ENCODE data around the gene PRF1.

PRF1 gene

DNA sequence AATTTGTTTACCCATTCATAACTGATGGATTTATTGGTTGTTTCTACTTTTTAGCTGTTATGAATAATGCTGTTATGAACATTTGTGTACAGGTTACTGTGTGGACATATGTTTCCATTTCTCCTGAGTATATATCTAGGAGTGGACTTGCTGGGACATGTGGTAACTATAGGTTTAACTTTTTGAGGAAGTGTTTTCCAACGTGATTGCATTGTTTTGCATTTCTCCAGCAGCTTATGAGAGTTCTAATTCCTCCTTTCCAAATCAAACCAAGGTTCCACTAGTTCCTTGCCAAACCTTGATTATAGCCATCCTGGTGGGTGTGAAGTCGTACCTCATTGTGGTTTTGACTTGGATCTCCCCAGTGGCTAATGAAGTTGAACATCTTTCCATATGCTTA is 2.6 kb upstream of the PRF1 start:
- no peak for FAIRE-seq
- no peak for DNase-seq (ENCODE audit: insufficient read length, low spot score)
- no peak for TF ChIP-seq POLR2A (IDR thresholded peaks at IDR 0.05; ENCODE audit: low read depth, low read length)

DNA sequence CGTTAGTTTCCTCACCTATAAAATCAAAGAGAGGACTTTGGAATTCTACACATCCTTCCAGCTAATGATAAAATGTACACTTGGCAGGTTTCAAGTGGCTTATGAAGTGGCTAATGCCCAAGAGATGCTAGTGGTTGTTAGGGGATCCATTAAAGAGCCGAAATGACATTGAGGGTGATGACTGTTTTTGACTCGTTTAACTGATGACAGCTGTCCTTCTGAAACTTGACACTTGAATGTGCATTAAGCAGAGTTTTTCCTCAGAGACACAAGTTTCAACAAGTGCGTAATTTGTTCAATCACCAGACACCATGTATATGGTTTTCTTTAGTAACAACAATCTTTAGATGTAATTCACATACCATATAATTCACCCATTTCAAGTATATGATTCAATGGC is 1.6 kb upstream of the PRF1 start:
- no peak for FAIRE-seq
- no peak for TF ChIP-seq POLR2A (IDR thresholded peaks at IDR 0.05; ENCODE audit: low read depth, low read length)

DNA sequence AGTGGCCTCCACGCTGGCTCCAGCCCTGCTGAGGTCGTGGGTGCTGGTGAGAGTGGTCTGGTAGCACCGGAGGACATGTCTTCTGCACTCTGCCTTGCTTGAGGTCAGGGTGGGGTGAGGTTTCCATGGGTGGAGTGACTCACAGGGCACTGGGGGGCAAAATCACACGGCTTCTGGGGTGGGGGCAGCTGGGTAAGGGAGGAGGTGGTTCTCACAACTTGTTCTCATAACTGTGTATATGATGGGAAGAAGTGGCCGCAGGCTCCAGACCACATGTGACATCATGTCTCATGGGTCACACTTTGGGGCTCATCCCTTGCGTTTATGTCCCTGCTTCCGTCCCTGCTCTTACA is 884 bp upstream of the PRF1 start:
- FAIRE-seq, result no peak
- no peak for TF ChIP-seq POLR2A (IDR thresholded peaks at IDR 0.05; ENCODE audit: low read depth, low read length)
- DNase-seq (ENCODE audit: insufficient read length, low spot score), result no peak

More for the DNA sequence above, 1.6 kb upstream of the PRF1 start:
- no peak for DNase-seq (ENCODE audit: insufficient read length, low spot score)

DNA sequence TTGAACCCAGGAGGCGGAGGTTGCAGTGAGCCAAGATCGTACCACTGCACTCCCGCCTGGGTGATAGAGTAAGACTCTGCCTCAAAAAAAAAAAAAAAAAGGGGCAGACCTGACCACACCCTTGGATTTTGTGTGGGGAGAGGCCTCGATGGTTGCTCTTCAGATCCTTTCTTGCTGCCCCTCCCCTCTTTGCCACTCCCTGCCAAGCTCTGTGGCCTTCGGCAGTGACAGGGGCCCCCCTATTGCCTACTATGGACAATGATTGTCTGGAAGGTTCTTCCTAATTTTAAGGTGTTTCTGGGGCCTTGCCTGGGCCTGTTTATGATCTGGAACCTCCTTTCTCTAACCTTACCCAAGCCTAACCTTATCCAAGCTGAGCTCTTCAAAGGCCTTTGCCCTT is 795 bp downstream of the PRF1 start:
- TF ChIP-seq POLR2A (IDR thresholded peaks at IDR 0.05; ENCODE audit: low read depth, low read length), result no peak
- FAIRE-seq, result no peak
- DNase-seq (ENCODE audit: insufficient read length, low spot score), result no peak

DNA sequence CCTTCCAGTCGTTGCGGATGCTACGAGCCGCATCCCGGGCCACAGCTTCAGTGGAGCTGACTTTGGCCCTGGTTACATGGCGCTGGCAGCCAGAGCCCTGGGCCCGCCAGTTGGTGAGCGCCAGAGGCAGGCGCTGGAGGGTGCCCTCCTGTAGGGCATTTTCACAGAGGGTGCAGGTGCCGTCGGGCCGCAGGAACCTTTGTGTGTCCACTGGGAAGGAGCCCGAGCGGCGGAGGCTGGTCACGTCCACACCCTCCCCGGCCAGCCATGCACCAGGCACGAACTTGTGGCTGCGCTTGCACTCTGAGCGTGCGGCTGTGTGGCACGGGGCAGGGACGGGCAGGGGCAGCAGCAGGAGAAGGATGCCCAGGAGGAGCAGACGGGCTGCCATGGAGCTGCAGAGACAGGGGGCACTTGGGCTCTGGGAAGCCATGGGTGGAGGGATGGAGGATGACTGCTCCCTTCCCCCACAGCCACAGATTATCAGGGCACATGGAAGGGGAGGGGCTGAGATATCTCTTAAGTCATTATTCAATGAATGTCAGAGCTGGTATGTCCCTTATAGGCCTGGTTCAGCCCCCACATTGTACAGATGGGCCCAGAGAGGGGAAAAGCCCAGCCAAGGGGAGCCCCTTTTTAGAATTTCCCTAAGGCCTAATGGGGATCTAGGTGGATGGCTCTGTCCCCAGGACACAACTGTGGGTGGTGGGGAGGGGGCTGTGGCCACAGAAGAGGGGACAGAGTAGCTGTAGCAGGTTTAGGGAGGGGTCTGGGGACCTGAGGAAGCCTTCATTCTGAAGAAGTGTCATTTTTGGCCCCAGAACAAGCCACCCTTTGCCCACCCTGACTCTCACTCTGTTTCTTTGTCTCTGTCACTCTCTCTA is 1.8 kb downstream of the PRF1 start:
- FAIRE-seq (no peak), DNase-seq (ENCODE audit: insufficient read length, low spot score) (no peak)
- TF ChIP-seq POLR2A (IDR thresholded peaks at IDR 0.05; ENCODE audit: low read depth, low read length), result no peak

DNA sequence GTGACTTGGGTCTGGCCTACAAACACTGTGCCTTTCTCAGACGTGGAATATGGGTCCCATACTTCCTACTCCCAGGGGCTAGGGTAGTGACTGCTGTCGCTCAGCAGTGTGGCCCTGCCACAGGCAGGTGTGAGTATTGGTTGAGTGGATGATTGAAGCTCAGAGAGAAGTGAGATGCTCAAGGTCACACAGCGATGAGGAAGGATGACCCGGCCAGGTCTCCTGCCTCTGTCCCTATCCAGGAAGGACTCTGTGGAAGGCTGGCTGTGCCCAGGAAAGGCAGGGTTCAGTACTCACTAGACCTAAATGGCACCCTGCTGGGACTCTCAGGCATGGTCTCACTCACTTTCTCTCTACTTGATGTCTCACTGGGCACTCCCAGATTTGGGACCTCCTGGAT is 2.8 kb downstream of the PRF1 start:
- no peak for FAIRE-seq
- TF ChIP-seq POLR2A (IDR thresholded peaks at IDR 0.05; ENCODE audit: low read depth, low read length), result no peak

DNA sequence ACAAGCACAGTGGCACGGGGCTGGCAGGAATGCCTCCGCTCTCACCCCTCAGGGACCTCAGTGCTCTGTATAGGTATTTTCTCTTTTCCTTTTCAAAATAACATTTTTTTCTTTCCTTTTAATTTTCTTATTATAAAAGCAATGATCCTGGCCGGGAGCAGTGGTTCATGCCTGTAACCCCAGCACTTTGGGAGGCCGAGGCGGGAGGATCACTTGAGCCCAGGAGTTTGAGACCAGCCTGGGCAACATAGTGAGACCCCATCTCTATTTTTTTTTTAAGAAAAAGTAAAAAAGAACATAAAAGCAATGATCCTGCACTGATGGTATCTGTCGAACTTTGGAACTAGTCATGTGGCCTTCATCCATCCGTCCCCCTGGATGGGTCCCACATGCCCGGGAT is 3.2 kb downstream of the PRF1 start:
- TF ChIP-seq POLR2A (IDR thresholded peaks at IDR 0.05; ENCODE audit: low read depth, low read length), result no peak
- DNase-seq (ENCODE audit: insufficient read length, low spot score) (no peak), FAIRE-seq (no peak)

More for the DNA sequence above, 2.8 kb downstream of the PRF1 start:
- no peak for DNase-seq (ENCODE audit: insufficient read length, low spot score)

DNA sequence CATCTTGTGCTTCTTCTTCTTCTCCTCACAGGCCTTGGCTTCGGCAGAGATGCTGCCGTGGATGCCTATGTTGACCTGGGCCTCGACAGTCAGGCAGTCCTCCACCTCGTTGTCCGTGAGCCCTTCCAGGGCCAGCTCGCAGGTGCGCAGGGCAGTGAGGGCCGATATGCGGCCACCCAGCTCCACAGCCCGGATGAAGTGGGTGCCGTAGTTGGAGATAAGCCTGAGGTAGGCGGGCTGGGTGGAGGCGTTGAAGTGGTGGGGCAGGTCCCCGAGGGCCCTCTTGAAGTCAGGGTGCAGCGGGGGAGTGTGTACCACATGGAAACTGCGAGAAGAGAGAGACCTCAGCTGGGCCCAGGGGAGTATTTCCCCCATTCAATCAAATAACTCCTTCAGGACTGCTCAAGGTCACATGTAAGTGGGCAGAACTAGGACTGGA is 3.7 kb downstream of the PRF1 start:
- TF ChIP-seq POLR2A (IDR thresholded peaks at IDR 0.05; ENCODE audit: low read depth, low read length), result no peak
- no peak for FAIRE-seq
- no peak for DNase-seq (ENCODE audit: insufficient read length, low spot score)

DNA sequence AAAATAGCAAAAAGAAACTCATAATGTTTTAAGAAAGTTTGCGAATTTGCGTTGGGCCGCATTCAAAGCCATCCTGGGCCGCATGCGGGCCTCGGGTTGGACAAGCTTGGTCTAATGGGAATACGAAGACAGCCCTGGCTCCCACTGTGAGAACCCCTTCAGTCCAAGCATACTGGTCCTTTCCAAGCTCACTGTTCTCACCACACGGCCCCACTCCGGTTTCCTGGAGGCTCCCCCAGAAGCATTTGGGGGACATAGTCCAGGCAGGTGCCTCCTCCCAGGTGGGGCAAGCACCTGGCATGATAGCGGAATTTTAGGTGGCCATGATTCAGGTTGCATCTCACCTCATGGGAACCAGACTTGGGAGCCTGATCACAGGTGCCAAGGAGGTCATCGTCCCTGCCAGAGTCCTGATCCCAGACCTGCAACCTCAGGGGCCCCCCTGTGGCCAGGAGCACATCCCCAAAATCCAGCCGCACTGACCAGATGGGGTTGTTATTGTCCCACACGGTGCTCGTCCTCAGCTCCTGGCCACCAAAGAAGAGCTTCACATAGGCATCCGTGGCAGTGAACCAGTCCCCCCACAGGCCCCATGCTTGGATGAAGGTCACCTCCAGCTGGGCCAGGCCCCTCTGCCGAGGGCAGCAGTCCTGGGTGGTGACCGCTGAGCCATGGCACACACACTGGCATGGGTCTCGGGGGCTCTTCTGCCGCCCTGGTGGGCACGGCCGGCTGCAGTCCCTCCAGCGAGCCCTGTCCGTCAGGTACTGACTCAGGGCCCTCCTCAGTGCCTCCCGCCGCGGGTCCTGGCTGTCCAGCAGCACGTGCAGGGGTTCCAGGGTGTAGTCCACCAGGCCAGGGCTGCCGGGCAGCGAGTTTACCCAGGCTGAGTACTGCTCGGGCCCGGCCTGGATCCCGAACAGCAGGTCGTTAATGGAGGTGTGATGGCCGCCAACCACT is 4.4 kb downstream of the PRF1 start:
- no peak for TF ChIP-seq POLR2A (IDR thresholded peaks at IDR 0.05; ENCODE audit: low read depth, low read length)
- no peak for FAIRE-seq
- DNase-seq (ENCODE audit: insufficient read length, low spot score), result no peak

DNA sequence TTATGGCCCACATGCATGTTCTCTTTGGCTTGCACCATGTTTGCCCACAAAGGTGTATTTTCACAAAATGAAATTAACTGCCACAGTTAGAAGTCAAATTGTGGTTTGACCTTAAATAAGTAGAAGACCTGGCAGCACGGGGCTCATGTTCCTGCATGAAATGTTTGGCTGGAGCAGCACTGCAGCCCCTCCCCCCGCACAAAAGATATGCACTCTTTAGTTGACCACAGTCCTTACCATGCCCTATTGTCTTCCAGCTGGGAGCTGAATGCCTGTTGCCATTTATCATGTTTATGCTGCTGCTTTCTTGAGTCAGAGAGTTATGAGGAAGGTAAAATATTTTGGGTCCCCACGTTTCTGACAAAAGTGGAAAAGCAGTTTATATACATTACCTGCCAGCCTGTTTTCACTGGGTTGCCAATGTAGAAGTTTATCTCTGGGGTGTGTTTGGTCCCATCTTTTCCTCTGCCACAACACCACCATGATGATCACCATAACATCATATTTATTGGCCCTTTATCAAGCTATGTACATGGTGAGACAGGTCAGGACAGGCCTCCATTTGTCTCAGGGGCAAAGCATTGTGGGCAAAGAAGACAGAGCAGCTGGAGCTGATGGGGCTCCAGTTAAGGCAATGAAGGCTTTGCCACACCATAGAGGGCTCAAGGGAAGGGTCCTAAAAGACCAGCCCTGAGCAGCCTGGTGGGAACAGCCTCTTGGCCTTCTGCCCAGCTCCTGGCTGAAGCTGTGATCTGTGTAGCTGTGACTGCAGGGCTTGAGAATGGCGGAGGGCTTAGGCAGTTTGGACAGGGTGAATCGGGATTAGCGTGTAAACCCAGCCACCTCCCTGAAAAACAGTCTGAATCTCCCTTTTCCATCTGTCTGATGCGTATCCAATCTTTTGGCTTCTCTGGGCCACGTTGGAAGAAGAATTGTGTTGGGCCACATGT is 5.4 kb downstream of the PRF1 start:
- TF ChIP-seq POLR2A (IDR thresholded peaks at IDR 0.05; ENCODE audit: low read depth, low read length), result no peak
- FAIRE-seq (no peak), DNase-seq (ENCODE audit: insufficient read length, low spot score) (no peak)

DNA sequence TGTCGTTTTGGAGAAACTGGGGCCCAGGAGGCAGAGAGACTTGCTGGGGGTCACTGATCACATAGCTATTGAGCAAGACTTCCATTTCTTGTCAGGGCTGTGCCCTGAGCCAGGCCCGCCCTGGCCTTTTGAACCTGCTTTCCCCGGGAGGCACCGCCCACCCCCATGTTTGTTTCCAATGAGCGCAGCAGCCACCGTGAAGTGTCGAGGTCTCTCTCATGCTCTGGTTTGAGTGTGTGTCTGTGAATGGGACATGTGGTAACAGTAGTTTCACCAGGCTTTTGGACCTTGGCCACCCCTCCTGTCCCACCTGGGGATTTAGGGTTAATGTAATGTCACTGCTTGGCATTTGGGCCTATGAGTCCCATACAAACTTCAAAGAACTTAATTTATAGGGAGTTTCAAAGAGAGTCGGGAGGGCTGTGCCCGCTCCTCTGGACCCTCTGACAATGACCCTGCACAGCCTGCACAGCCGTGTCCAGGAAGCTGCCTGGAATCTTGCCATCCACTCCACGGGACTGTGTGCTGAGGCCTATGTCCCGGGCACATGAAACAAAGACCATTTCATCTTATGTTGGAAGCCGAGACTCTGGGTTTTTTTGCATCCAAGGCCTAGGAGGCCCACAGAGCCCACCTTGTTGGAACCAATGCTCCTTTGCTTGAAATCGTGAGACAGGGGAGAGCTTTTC is 6.3 kb downstream of the PRF1 start:
- DNase-seq (ENCODE audit: insufficient read length, low spot score), result no peak
- no peak for FAIRE-seq
- no peak for TF ChIP-seq POLR2A (IDR thresholded peaks at IDR 0.05; ENCODE audit: low read depth, low read length)

DNA sequence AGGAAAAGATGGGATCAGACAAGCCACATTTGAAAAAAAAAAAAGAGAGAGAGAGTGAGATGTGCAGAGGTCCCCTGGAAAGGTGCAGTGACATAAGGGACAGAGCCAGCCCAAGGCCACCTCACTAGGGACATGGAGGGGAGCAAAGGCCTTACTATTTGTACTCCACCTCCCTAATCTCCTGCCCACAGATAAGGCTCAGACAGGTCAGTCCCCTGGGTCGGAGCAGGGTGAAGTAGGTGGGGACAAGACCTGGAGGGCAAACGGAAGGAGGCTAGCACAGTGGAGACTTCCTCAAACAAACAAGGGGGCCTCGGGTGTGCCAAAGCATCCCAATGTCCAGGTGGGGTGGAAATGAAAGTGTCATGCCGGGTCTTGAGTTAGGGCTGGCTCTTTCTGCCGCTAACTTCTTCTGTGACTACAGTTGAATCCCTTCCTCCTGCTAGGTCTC is 7.0 kb downstream of the PRF1 start:
- no peak for TF ChIP-seq POLR2A (IDR thresholded peaks at IDR 0.05; ENCODE audit: low read depth, low read length)
- no peak for FAIRE-seq
- DNase-seq (ENCODE audit: insufficient read length, low spot score), result no peak

DNA sequence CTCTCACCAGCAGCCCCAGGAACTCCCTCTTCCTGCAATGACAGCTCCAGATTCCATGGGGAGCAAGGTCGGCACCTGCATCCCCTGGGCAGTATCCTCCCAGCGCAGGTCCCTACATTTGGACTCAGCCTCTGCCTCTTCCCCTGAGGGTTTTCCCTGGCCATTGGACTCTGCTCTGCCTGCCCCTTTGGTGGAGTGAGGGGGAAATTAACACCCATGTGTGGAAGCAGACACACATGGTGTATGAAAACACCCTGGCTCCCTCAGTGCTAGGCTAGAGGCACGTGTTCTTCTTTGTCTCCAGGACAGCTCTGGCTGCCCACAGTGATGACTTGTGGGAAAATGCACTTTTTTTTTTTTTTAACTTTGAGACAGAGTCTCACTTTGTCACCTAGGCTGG is 8.4 kb downstream of the PRF1 start:
- no peak for FAIRE-seq
- no peak for DNase-seq (ENCODE audit: insufficient read length, low spot score)
- TF ChIP-seq POLR2A (IDR thresholded peaks at IDR 0.05; ENCODE audit: low read depth, low read length), result no peak

All from H54 (cell line).